GM23338 (cell line): ENCODE results near the gene ABHD14A.

Source experiments
- CREB1 ChIP-seq: fragments of 250-450 bp; sonication (Bioruptor Pico); IDR thresholded peaks from 2 replicates; pipeline ENCODE4 v1.5.0; 2020; ENCODE audit warnings: low read depth, mild to moderate bottlenecking, moderate library complexity
- CTCF ChIP-seq, 2 experiments: fragments of 200-600 bp in 1 of 2; sonication (generic) in 1 of 2; conservative IDR thresholded peaks; 2 replicates each; pipeline versions ENCODE4 v1.5.1 to v1.6.1; 2016 to 2017; ENCODE audit warnings: antibody characterized with exemption in 2 of 2, low read depth in 2 of 2, mild to moderate bottlenecking in 2 of 2, moderate library complexity in 1 of 2
- ETS1 ChIP-seq: IDR thresholded peaks from 2 replicates; pipeline ENCODE4 v1.6.1; 2016; ENCODE audit warnings: antibody characterized with exemption
- EZH2 ChIP-seq: fragments of 200-600 bp; sonication (generic); IDR thresholded peaks from one replicate; pipeline ENCODE4 v1.8.0; 2017; ENCODE audit warnings: antibody characterized with exemption, mild to moderate bottlenecking, low read depth; ENCODE audit not compliant: unreplicated experiment
- EZH2phosphoT487 ChIP-seq: fragments of 200-600 bp; sonication (generic); IDR thresholded peaks from one replicate; pipeline ENCODE4 v1.8.1; 2018; ENCODE audit warnings: antibody characterized with exemption; ENCODE audit not compliant: unreplicated experiment
- POLR2AphosphoS5 ChIP-seq: IDR thresholded peaks from 2 replicates; pipeline ENCODE4 v1.6.1; 2016; ENCODE audit warnings: antibody characterized with exemption, low read depth
- REST ChIP-seq: IDR thresholded peaks from one replicate; pipeline ENCODE4 v1.6.1; 2018; ENCODE audit warnings: antibody characterized with exemption; ENCODE audit not compliant: unreplicated experiment
- STAT1 ChIP-seq: IDR thresholded peaks from one replicate; pipeline ENCODE4 v1.6.1; 2016; ENCODE audit warnings: antibody characterized with exemption; ENCODE audit not compliant: unreplicated experiment
- ZNF114 ChIP-seq: fragments of 250-450 bp; sonication (Bioruptor Pico); IDR thresholded peaks from 2 replicates; pipeline ENCODE4 v1.5.0; 2020; ENCODE audit warnings: mild to moderate bottlenecking, moderate library complexity
- ZNF331 ChIP-seq: fragments of 250-450 bp; sonication (Bioruptor Pico); IDR thresholded peaks from 2 replicates; pipeline ENCODE4 v1.5.0; 2020; ENCODE audit warnings: low read depth, mild to moderate bottlenecking, moderate library complexity

GRCh38 chr3:51934139-51934850, 40.6 kb upstream of the ABHD14A start:
- no peak for TF ChIP-seq EZH2
- TF ChIP-seq CTCF (conservative IDR thresholded peaks at IDR 0.05; ENCODE audit: low read depth in 2 of 2): no peak
- TF ChIP-seq POLR2AphosphoS5: no peak
- TF ChIP-seq ETS1: no peak
- TF ChIP-seq EZH2phosphoT487: no peak
- TF ChIP-seq REST: peak; percentile 57
- TF ChIP-seq CREB1 (CRISPR knock-in tag): no peak
- no peak for TF ChIP-seq ZNF114 (CRISPR knock-in tag)
- no peak for TF ChIP-seq STAT1
- no peak for TF ChIP-seq ZNF331 (CRISPR knock-in tag)
